GM19372 (cell line): ENCODE data around the gene ID3.

Experiments
- ATAC-seq: cut with Tn5 transposase; IDR thresholded peaks from one replicate; pipeline ENCODE4 v1.9.1; 2021; ENCODE audit warnings: mild to moderate bottlenecking, low read depth, moderate library complexity; ENCODE audit not compliant: unreplicated experiment

The ID3 gene

GRCh38 chr1:23529146-23530086 is 29.9 kb downstream of the ID3 start:
- ATAC-seq, result no peak

DNA sequence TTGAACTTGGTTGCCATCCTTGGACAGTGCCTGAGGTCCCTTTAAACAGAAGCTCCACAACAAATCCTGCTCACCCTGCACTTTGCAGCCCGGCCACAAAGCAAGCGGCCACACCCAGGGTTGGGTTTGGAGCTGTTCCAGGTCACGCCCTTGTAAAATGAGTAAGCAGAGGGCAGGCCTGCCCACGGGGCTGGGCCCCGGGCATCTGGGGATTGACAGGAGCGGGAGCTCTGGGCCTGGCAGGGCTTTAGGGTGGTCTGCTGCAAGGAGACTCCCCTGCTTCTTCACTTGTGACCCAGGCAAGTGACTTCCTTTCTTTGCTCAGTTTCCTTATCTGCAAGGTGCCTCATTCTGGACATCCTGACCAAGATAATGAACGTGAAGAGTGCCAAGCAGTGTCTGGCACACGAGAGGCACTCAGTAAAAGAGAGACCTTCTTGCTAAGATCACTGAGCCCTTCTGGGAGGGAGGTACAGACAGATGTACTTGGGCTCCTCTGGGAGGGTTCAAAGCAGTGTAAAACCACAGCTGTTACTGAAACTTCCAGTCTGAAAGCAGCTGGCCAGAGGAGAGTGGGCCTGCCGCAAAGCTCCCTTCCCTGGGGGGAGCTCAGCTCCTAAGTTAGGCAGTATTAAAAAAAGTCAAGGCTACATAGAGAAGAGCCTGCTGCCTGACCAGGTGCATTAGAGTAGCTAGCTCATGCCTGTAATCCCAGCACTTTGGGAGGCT is 30.9 kb downstream of the ID3 start:
- ATAC-seq, result peak; percentile 48

- ATAC-seq, result no peak
Measured at GRCh38 chr1:23527900-23528249, 31.4 kb downstream of the ID3 start.

GRCh38 chr1:23527366-23527765 is 31.9 kb downstream of the ID3 start:
- ATAC-seq, result no peak

GRCh38 chr1:23526329-23527041 is 32.8 kb downstream of the ID3 start:
- no peak for ATAC-seq

GRCh38 chr1:23525558-23526250 is 33.6 kb downstream of the ID3 start:
- no peak for ATAC-seq

DNA sequence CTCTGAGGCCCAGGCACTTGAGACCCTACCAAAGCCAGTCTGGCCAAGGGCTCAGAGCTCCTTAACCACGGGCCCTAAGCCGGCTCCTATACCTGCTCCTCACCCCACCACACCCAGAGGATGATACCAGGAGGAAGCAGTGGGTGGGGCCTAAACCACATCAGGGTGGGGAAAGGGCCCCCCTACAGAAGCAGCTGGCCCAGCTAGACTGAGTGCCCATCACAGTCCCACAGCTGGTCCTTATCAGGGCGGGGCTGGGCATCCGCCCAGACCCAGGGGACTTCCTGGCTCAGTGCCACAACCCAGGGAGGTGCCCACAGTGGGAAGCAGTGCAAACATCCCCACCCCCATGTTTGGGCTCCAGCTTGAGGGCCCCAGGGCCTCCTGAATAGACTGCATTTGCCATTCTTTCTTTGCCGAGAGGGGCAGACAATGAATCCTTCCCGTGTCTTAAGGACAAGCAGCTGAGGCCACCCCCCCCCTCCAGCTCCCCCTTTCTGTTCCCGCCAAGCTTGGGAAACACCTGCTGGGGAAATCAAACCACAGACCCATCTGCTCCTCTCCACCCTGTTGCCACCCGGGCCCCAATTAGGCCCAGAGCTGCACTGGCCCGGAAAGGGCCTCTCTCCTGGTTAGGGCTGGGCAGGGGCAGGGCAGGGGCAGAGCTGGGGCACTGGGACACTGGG is 34.4 kb downstream of the ID3 start:
- no peak for ATAC-seq

- ATAC-seq, result no peak
Measured at GRCh38 chr1:23524163-23524562, 35.1 kb downstream of the ID3 start.

DNA sequence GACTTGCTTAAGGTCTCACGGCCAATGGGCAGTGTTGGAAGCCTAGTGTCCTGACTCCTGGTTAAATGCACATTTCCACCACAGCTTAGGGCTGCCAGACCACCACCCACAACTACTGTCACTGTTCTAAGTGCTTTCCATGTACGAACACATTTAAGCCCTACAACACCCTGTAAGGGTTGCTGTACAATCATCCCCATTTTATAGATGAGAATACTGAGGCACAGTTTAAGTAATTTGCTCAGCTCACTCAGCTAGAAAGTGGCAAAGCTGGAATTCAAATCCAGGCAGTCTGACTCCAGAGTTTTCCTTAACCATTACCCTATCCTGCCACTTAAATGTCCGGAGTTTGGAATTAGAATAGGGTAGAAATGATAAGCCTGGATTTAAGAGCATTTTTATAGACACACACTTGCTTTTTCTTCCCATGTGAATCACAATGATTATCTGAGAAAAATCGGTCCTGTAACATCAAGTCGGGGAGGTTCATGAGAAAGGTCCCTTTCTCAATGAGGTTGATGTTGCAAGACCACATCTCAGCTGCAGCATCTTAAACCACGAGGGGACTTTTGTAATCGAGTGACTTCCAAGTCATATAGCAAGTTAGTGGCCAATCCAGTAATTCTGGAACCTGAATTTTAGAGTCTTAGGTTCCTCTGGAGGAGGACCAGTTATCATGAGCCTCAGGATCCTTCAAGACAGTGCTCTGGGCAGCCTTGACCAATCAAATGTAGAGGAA is 36.9 kb downstream of the ID3 start:
- no peak for ATAC-seq

DNA sequence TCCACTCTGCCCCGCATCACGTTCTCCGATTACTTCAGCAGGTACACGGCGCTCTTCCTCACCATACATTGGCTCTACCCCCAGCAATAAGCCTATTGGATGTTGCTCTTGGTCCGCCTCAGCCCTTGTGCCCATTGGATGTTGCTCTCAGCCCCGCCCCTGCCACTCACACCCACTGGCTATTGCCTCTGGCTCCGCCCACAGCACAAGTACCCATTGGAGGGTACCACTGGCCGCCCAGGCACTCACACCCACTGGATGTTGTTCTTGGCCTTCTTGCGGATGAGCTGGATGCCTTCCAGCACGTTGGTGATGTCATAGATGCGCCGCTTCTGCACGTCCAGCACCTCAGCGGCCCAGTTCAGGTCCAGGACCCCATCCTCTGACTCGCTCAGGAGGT is 37.7 kb downstream of the ID3 start:
- no peak for ATAC-seq

GRCh38 chr1:23517581-23517980 is 41.7 kb downstream of the ID3 start:
- ATAC-seq, result no peak

- ATAC-seq, result no peak
Measured at GRCh38 chr1:23515905-23516304, 43.4 kb downstream of the ID3 start.

DNA sequence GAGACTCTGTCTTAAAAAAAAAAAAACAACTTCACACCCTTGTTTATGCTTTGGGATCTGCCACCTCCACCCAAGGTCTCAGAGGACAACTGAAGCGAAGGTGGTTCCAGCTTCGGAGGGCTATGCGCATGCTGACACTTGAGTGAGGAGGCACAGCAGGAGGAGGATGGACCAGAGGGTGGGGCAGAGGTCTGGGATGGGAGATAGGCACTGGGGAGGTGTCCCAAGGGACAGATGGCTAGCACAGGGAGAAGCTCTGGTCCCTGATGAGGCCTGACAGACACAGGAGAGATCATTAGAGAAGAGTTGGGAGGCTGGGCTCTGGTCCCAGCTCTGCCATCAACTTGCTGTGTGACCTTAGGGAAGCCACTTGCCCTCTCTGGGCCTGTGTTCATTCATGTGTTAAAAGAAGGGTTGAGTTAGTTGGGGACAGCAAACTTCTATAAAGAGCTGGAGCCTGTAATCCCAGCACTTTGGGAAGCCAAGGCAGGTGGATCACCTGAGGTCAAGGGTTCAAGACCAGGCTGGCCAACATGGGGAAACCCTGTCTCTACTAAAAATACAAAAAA is 45.1 kb downstream of the ID3 start:
- ATAC-seq, result no peak

DNA sequence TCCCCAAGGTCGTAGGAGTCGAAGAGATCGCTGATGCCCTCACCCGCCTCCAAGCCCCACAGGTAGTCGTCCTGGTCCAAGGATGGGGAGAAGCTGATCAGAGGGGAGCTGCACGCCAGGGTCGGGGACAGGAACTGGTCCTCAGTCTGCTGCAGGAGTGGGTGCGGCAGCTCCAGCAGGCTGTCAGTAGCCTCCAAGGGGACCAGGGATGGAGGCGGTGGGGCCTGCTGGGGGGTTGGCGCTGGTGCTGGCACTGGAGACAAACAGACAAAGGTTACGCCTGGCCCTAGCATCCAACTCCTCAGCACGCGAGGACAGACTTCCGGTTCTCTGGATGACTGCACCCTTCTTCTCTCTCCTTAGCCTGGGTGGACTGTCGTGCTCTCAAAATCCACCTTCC is 49.4 kb downstream of the ID3 start:
- no peak for ATAC-seq
